SIG-M5 treated with dmso at 0.1 percent for 504 hours (cell line): ENCODE measurements around the gene C16orf96.
"Not testable (repeated sequence)": the region's sequence is repeated elsewhere in the genome, so short reads cannot be mapped to it uniquely, and the experiment has no call there.

ENCODE experiments used
- DNase-seq: peaks from one replicate; lab custom pipeline; 2025; ENCODE audit not compliant: unreplicated experiment; lab: John Stamatoyannopoulos, UW

The C16orf96 gene

GRCh38 chr16:4561596-4561995 lies 5.5 kb downstream of the C16orf96 start:
- no peak for DNase-seq

GRCh38 chr16:4564661-4565267 lies 8.6 kb downstream of the C16orf96 start:
- DNase-seq: no peak

- no peak for DNase-seq
Observed at GRCh38 chr16:4566144-4566543, 10.0 kb downstream of the C16orf96 start.

GRCh38 chr16:4570086-4570485 lies 13.9 kb downstream of the C16orf96 start:
- DNase-seq: no peak

- DNase-seq: no peak
Observed at GRCh38 chr16:4570688-4571321, 14.7 kb downstream of the C16orf96 start.

GRCh38 chr16:4572715-4573114 lies 16.6 kb downstream of the C16orf96 start:
- peak; percentile 32 for DNase-seq

GRCh38 chr16:4573926-4574325 lies 17.8 kb downstream of the C16orf96 start:
- not testable (repeated sequence) for DNase-seq

GRCh38 chr16:4574919-4575705 lies 19.0 kb downstream of the C16orf96 start:
- no peak for DNase-seq

GRCh38 chr16:4576008-4576407 lies 19.9 kb downstream of the C16orf96 start:
- no peak for DNase-seq

- no peak for DNase-seq
Observed at GRCh38 chr16:4578961-4579530, 22.9 kb downstream of the C16orf96 start.

- DNase-seq: no peak
Observed at GRCh38 chr16:4580250-4580649, 24.1 kb downstream of the C16orf96 start.

- DNase-seq: no peak
Observed at GRCh38 chr16:4583906-4584305, 27.8 kb downstream of the C16orf96 start.

GRCh38 chr16:4586291-4586690 lies 30.2 kb downstream of the C16orf96 start:
- DNase-seq: no peak

GRCh38 chr16:4588386-4588785 lies 32.2 kb downstream of the C16orf96 start:
- no peak for DNase-seq

- DNase-seq: no peak
Observed at GRCh38 chr16:4588961-4589360, 32.8 kb downstream of the C16orf96 start.

GRCh38 chr16:4591191-4591590 lies 35.1 kb downstream of the C16orf96 start:
- DNase-seq: no peak

- DNase-seq: no peak
Observed at GRCh38 chr16:4591706-4592470, 35.7 kb downstream of the C16orf96 start.

GRCh38 chr16:4593086-4593485 lies 36.9 kb downstream of the C16orf96 start:
- no peak for DNase-seq

GRCh38 chr16:4594433-4595410 lies 38.6 kb downstream of the C16orf96 start:
- DNase-seq: no peak

- no peak for DNase-seq
Observed at GRCh38 chr16:4597174-4597573, 41.0 kb downstream of the C16orf96 start.
